DMS 273 (cell line): ENCODE data around the gene WDR3.
A peak's percentile ranks its signal among the peaks of the same experiment; 100 is the strongest.
"Not testable (repeated sequence)": the region's sequence is repeated elsewhere in the genome, so short reads cannot be mapped to it uniquely, and the experiment has no call there.

Experiments
- DNase-seq: peaks from one replicate; lab custom pipeline; 2025; ENCODE audit not compliant: unreplicated experiment; lab: John Stamatoyannopoulos, UW

WDR3 gene

DNA sequence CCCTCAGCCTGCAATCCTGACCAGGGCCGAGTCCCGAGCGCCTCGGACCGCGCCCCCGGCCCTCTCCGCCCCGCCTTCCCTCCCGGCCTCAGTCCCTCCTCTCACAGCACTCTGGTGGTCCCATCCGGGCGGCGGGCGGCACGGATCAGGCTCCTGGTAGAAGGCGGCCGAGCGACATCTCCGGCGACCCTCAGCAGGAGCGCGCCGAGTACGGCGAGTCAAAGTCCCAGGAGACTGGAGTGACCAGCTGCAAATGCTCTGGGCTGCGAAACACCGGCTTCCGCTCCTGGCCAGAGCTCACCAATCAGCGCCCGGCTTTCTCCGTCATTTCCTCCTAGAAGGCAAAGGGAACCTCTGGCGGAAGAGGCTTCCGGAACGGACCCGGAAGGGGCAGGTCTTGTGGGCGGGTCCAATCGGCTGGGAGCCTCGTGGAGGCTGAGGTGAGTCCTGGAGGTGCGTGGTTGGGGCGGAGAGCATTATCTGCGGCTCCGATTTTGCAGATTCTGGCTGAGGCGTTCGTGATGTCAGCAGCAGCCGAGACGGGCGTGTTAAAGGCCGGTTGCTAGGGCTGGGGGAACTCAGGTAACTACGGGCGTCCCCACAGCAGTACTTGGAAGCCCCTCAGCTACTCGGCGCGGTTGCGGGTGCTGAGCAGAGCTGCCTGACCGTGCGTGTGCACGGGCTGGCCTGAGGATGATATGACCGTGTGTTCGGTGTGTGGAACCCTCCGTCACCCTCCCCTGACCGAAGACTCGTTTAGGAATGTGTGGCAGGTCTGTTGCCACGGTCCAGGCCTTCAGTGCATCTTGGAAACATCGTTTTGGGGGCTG lies at the start of gene WDR3, which contains the start of gene GDAP2:
Gene WDR3, plus strand, starts transcription at position 397 of the 830 bp plus-strand sequence. CDS start 3,581 bp downstream, outside the sequence.
Gene GDAP2, minus strand, starts transcription at position 279 of the 830 bp plus-strand sequence. CDS start 9,264 bp downstream, outside the sequence.
- DNase-seq = peak; percentile 99

GRCh38 chr1:117883616-117884015 lies 45.9 kb upstream of the WDR3 start:
- DNase-seq = no peak

DNA sequence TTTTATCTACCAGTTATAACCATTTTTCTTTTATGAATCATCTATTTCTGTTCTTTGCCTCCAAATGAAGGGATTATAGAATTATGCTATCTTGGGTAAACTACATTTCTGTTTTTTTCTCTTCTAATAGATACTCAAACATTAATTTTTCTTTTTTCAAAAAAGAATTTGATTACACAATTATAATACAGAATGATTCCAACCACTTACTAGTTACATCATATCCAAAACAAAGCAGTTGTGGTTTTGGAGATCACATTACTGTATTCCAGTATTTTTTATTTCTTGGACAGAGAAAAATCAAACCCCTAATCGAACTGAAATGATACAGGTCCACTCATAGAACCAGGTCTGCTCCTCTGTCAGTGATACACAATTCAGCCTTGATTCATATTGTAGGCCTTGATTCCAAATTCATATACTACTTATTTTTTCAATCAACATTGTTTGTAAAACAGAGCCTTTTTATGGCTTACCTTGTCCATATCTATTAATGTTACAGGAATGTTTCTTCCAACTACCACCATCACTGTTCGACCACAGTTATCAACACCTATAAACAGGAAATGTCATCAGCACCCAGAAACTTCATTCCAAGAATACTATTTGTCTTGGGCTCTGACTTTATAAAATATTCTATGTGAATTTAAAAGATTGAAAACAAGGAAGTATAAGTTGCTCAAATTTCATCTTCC lies 43.3 kb upstream of the WDR3 start:
- no peak for DNase-seq

GRCh38 chr1:117890452-117890851 lies 39.1 kb upstream of the WDR3 start:
- DNase-seq = no peak

DNA sequence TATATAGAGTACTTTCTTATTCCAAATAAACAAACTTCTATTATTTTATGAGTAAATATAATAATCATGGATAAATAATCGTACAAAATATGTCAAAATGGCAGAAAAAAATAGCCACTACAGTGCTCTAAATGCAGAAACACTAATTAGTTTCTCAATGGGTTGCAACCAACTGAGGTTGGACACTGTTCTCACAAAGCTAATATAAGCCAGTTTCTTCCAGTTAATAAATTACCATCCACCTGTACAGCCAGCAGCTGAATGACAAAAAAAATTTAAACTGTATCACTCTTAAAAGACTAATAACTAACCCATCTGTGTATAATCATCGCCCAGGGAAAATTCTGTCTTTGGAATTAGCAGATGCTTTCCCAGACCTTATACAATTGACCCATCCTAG lies 37.0 kb upstream of the WDR3 start:
- DNase-seq = no peak

GRCh38 chr1:117894078-117894477 lies 35.5 kb upstream of the WDR3 start:
- DNase-seq = no peak

- DNase-seq = peak; percentile 92
These were observed 33.9 kb upstream of the WDR3 start for GRCh38 chr1:117895482-117896114.

GRCh38 chr1:117897551-117897950 lies 32.0 kb upstream of the WDR3 start:
- DNase-seq = no peak

- no peak for DNase-seq
These were observed 29.7 kb upstream of the WDR3 start for GRCh38 chr1:117899801-117900200.

DNA sequence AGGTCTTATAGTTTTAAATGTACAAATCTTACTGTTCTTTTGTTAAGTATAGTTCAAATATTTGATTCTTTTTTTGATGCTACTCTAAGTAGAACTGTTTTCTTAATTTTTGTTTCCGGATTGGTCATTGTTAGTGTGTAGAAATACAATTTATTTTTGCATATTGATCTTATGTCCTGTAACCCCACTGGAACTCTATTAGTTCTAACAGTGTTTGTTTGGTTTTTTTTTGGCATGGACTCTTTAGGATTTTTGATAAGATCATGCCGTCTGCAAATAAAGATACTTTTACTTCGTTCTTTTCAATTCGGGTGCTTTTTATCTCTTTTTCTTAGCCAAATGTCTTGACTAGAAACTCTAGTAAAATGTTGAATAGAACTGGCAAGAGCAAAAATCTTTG lies 26.6 kb upstream of the WDR3 start:
- DNase-seq = no peak

DNA sequence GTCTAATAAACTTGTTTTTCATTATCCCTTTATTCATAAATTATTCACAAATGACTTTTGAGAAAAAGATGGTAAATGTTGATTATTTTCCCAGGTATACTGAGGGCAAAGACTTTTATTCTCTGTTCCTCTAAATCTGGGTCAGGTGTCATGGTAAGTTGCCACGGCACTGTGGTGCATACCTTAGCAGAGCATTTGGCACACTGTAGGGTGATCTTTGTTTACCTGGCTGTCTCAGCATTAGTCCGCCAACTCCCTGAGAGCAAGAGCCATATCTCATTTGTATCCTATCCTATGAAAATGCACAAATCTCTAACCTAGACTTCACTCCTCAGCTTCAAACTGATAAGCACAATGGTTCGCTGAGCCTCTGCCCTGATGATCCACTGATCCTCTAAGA lies 25.1 kb upstream of the WDR3 start:
- no peak for DNase-seq

- DNase-seq = no peak
These were observed 24.5 kb upstream of the WDR3 start for GRCh38 chr1:117905019-117905418.

- DNase-seq = no peak
These were observed 18.5 kb upstream of the WDR3 start for GRCh38 chr1:117911051-117911450.

- DNase-seq = no peak
These were observed 10.2 kb upstream of the WDR3 start for GRCh38 chr1:117919376-117919775.

DNA sequence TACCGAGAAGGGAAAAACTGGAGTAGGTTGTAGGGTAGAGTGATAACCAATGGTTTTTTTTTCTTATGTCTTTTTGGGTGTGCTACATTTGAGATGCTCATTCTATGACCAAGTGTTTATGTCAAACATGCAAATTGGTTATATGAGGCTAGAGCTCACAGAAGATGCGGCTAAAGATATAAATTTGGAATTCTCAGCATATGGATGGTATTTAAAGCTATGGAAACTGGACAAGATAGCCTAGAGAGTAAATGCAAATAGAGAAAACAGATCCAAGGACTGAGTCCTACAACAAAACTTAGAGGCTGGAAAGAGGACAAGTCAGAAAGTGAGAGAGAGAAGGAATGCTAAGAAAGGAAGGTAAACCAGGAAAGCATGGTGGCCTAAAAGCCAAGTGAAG lies 7.5 kb upstream of the WDR3 start:
- no peak for DNase-seq

GRCh38 chr1:117922717-117923116 lies 6.8 kb upstream of the WDR3 start:
- DNase-seq = not testable (repeated sequence)

DNA sequence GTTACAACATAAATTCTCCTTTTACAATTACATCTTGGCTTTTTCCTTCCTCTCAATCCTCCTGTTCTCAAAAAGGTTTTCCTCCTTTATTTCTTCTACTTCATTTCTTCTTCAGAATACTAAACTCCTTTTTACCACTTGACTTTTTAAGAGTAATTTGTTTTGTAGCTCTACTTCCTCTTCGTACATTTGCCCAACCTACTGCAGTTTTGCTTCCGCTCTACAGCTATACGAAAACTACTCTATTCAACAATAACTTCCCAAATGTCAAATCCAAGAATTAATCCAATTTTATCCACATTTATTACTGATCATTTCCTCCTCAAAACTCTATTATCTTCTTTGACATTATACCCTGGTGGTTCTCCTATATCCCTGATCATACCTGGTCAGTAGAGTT lies 3.6 kb upstream of the WDR3 start:
- no peak for DNase-seq

- DNase-seq = peak; percentile 72
These were observed 627 bp upstream of the WDR3 start for GRCh38 chr1:117928881-117929342.

- no peak for DNase-seq
These were observed 571 bp downstream of the WDR3 start for GRCh38 chr1:117930173-117930447.

DNA sequence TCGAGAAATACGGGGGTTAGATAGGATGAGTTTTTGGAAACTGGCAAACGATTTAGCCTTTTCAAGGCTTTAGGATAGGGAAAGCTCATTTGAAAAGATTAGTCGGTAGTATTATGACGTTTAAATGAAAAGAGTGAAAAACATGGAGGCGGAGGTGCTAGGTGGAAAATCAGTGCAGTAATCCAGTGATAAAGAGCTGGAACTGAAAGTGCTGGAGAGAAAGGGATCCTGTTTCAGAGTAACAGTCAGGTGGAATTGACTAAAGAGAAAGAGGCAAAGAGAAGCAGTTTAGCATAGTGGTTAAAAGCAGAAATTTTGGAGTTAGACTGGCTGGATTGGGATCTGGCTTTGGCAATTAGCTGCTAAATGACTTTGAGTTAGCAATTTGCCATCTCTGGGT lies 945 bp downstream of the WDR3 start:
- peak; percentile 19 for DNase-seq

- DNase-seq = no peak
These were observed 3.0 kb downstream of the WDR3 start for GRCh38 chr1:117932576-117932975.

DNA sequence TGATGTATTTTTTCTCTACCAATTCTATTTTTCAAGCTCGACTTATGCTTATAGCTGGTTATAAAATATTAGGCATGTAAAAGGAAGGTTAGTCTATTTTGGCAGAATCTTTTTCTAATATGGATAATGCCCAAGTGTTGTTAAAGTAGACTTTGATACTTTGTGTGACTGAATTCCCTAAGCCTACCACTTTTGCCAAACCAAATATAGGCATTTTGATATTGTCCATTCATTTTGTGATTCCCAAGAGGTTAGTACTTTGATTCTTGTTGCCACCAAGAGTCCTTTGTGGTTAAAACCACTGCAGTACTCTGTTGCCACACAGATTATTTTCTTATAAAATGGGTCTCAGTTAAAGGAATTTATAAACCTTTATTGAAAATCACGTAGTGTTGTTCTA lies 4.2 kb downstream of the WDR3 start:
- DNase-seq = no peak
